Measurements from ENCODE around the gene CLSTN1.
"Not testable (repeated sequence)": the region's sequence is repeated elsewhere in the genome, so short reads cannot be mapped to it uniquely, and the experiment has no call there.

The CLSTN1 gene

GRCh38 chr1:9749361-9749760 lies 74.4 kb downstream of the CLSTN1 start:
- ATAC-seq, result no peak
- no peak for TF ChIP-seq ARNTL (CRISPR knock-in tag; IDR thresholded peaks at IDR 0.05; ENCODE audit: borderline replicate concordance, low read depth)
- TF ChIP-seq PPARA (CRISPR knock-in tag; IDR thresholded peaks at IDR 0.05; ENCODE audit: borderline replicate concordance), result no peak
- no peak for TF ChIP-seq SNAI2 (CRISPR knock-in tag; IDR thresholded peaks at IDR 0.05)
- no peak for TF ChIP-seq ZC3H10 (CRISPR knock-in tag; IDR thresholded peaks at IDR 0.05)
- no peak for TF ChIP-seq BACH2 (CRISPR knock-in tag; IDR thresholded peaks at IDR 0.05; ENCODE audit: borderline replicate concordance)
- no peak for TF ChIP-seq CSRNP3 (CRISPR knock-in tag; IDR thresholded peaks at IDR 0.05)

- not testable (repeated sequence) for ATAC-seq
Observed at GRCh38 chr1:9748391-9748790, 75.4 kb downstream of the CLSTN1 start.

GRCh38 chr1:9746651-9747050 lies 77.1 kb downstream of the CLSTN1 start:
- no peak for ATAC-seq
- no peak for TF ChIP-seq OSR1 (CRISPR knock-in tag; IDR thresholded peaks at IDR 0.05)
- no peak for TF ChIP-seq RARB (CRISPR knock-in tag; IDR thresholded peaks at IDR 0.05)
- no peak for TF ChIP-seq ZNF70 (CRISPR knock-in tag; IDR thresholded peaks at IDR 0.05)
- TF ChIP-seq ESRRG (CRISPR knock-in tag; IDR thresholded peaks at IDR 0.05), result no peak
- no peak for TF ChIP-seq ZFP3 (CRISPR knock-in tag; IDR thresholded peaks at IDR 0.05)
- TF ChIP-seq PPARA (CRISPR knock-in tag; IDR thresholded peaks at IDR 0.05; ENCODE audit: borderline replicate concordance), result no peak
- TF ChIP-seq ZFP30 (CRISPR knock-in tag; IDR thresholded peaks at IDR 0.05), result no peak
- TF ChIP-seq TOX (CRISPR knock-in tag; IDR thresholded peaks at IDR 0.05; ENCODE audit: borderline replicate concordance), result no peak
- TF ChIP-seq SNAI2 (CRISPR knock-in tag; IDR thresholded peaks at IDR 0.05), result no peak
- TF ChIP-seq CREB5 (CRISPR knock-in tag; IDR thresholded peaks at IDR 0.05; ENCODE audit: low read depth), result no peak
- TF ChIP-seq CSDC2 (CRISPR knock-in tag; IDR thresholded peaks at IDR 0.05), result no peak
- no peak for TF ChIP-seq CSRNP3 (CRISPR knock-in tag; IDR thresholded peaks at IDR 0.05)
- TF ChIP-seq GLIS3 (CRISPR knock-in tag; IDR thresholded peaks at IDR 0.05), result no peak
- no peak for TF ChIP-seq ZNF565 (CRISPR knock-in tag; conservative IDR thresholded peaks at IDR 0.05; ENCODE audit: low read depth)
- TF ChIP-seq TCF4 (CRISPR knock-in tag; IDR thresholded peaks at IDR 0.05; ENCODE audit: borderline replicate concordance), result no peak

GRCh38 chr1:9746211-9746610 lies 77.6 kb downstream of the CLSTN1 start:
- no peak for ATAC-seq
- TF ChIP-seq ZNF70 (CRISPR knock-in tag; IDR thresholded peaks at IDR 0.05), result no peak
- no peak for TF ChIP-seq CSDC2 (CRISPR knock-in tag; IDR thresholded peaks at IDR 0.05)
- TF ChIP-seq POU6F1 (CRISPR knock-in tag; IDR thresholded peaks at IDR 0.05; ENCODE audit: borderline replicate concordance, low read depth), result no peak
- no peak for TF ChIP-seq CREB5 (CRISPR knock-in tag; IDR thresholded peaks at IDR 0.05; ENCODE audit: low read depth)
- no peak for TF ChIP-seq PATZ1 (CRISPR knock-in tag; IDR thresholded peaks at IDR 0.05; ENCODE audit: borderline replicate concordance)
- no peak for TF ChIP-seq ZNF8 (CRISPR knock-in tag; IDR thresholded peaks at IDR 0.05)
- no peak for TF ChIP-seq SNAI2 (CRISPR knock-in tag; IDR thresholded peaks at IDR 0.05)
- no peak for TF ChIP-seq TOX (CRISPR knock-in tag; IDR thresholded peaks at IDR 0.05; ENCODE audit: borderline replicate concordance)
- TF ChIP-seq ZFP3 (CRISPR knock-in tag; IDR thresholded peaks at IDR 0.05), result no peak
- TF ChIP-seq ZNF565 (CRISPR knock-in tag; conservative IDR thresholded peaks at IDR 0.05; ENCODE audit: low read depth), result no peak
- no peak for TF ChIP-seq RARB (CRISPR knock-in tag; IDR thresholded peaks at IDR 0.05)
- TF ChIP-seq BACH2 (CRISPR knock-in tag; IDR thresholded peaks at IDR 0.05; ENCODE audit: borderline replicate concordance), result no peak
- TF ChIP-seq PPARA (CRISPR knock-in tag; IDR thresholded peaks at IDR 0.05; ENCODE audit: borderline replicate concordance), result no peak
